Astrocyte of the cerebellum (primary cell): ENCODE data around the gene NEO1.

Experiments used
- DNase-seq: peaks from one replicate; pipeline ENCODE4 v3.0.0-alpha.2; 2011; ENCODE audit warnings: low read depth
- H3K4me3 ChIP-seq: 2 replicates; pipeline ENCODE4 v1.5.1; 2011; ENCODE audit warnings: mild to moderate bottlenecking, low read depth, low read length, moderate library complexity
- CTCF ChIP-seq: IDR thresholded peaks from 2 replicates; pipeline ENCODE4 v1.5.1; 2012; ENCODE audit warnings: low read length, low read depth, moderate library complexity, mild to moderate bottlenecking; ENCODE audit errors: missing control alignments
- in situ Hi-C: cut with HindIII; loops from 2 replicates; pipeline ENCODE4 v1.10.0; 2017; ENCODE audit warnings: low sequenced_read_pairs

NEO1 gene

GRCh38 chr15:73108676-73109075, 56.4 kb downstream of the NEO1 start:
- no peak overlapping the region for H3K4me3 ChIP-seq
- in situ Hi-C loops: no loop called here
- no peak for TF ChIP-seq CTCF
- no peak for DNase-seq

- no peak overlapping the region for H3K4me3 ChIP-seq
- DNase-seq: no peak
- TF ChIP-seq CTCF: no peak
- in situ Hi-C loops: no loop called here
Measured at GRCh38 chr15:73109765-73110164, 57.5 kb downstream of the NEO1 start.

GRCh38 chr15:73110201-73110600, 57.9 kb downstream of the NEO1 start:
- H3K4me3 ChIP-seq: no peak overlapping the region
- in situ Hi-C loops: no loop called here

GRCh38 chr15:73114064-73114463, 61.8 kb downstream of the NEO1 start:
- no peak for DNase-seq
- in situ Hi-C loops: no loop called here
- H3K4me3 ChIP-seq: no peak overlapping the region
- no peak for TF ChIP-seq CTCF

More at GRCh38 chr15:73110201-73110600, 57.9 kb downstream of the NEO1 start:
- DNase-seq: no peak
- TF ChIP-seq CTCF: no peak

DNA sequence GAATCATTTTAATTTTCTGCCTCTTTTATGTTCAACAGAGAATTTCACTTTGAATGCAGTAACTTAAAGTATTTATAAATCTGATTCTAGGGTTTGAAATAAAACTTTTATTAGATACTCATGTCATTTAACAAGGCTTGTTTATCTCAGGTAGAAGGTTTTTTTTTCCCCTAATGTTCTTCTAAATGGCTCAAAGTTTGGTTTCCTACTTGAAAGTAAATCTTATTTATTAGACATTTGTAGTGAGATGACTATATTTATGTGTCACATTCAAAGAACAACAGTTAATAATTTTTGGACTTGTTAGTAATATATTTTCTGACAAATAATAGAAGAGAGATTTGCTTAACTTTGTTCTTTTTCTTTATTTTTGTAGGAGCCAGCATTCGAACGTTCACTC, 63.9 kb downstream of the NEO1 start:
- no peak overlapping the region for H3K4me3 ChIP-seq
- no peak for DNase-seq
- TF ChIP-seq CTCF: no peak
- in situ Hi-C loops: no loop called here

GRCh38 chr15:73118055-73118454, 65.8 kb downstream of the NEO1 start:
- in situ Hi-C loops: no loop called here
- H3K4me3 ChIP-seq: no peak overlapping the region
- no peak for TF ChIP-seq CTCF

DNA sequence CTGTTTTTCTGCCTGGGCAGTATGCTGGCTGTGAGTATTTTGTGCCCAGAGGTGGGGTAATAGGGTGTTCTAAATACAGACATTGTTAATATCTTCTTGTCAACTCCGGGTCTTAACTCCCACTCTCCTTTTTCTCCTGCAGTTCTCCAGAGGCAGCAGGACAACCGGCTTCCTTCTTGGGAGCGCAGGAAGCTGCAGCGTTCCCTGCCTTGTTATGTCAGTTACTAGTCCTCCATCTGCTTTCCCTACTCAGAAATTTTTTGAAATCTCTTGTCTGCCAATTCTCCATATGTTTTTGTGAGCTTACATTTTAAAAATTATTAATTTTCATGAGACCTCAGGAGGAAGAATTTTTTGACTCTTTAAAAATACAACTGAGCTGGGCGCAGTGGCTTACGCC, 67.2 kb downstream of the NEO1 start:
- no peak for DNase-seq

More at GRCh38 chr15:73118055-73118454, 65.8 kb downstream of the NEO1 start:
- no peak for DNase-seq

More for the DNA sequence above, 67.2 kb downstream of the NEO1 start:
- no peak overlapping the region for H3K4me3 ChIP-seq
- in situ Hi-C loops: no loop called here
- no peak for TF ChIP-seq CTCF
